Smooth muscle cell (in vitro differentiated cells): ENCODE results near the gene FBXO3. TPM values are rescaled to one million over a fixed set of nuclear protein-coding genes. Genes with fewer than 3 reads are reported as not detected.

Source experiments
- DNase-seq: peaks from one replicate; lab custom pipeline; 2025; ENCODE audit not compliant: unreplicated experiment; lab: John Stamatoyannopoulos, UW
- H2AFZ ChIP-seq: fragments of 200-600 bp; sonication (generic); 2 replicates; pipeline ENCODE4 v1.6.0; 2016; ENCODE audit warnings: antibody characterized with exemption, low read depth, mild to moderate bottlenecking
- H3F3A ChIP-seq: fragments of 200-600 bp; sonication (generic); 2 replicates; pipeline ENCODE4 v1.6.0; 2017; ENCODE audit warnings: antibody characterized with exemption, low read depth
- H3K27ac ChIP-seq: fragments of 200-600 bp; sonication (generic); 2 replicates; pipeline ENCODE4 v1.5.1; 2016; ENCODE audit warnings: low read depth, mild to moderate bottlenecking
- H3K27me3 ChIP-seq: fragments of 200-600 bp; sonication (generic); 2 replicates; pipeline ENCODE4 v1.6.1; 2016; ENCODE audit warnings: low read depth, mild to moderate bottlenecking
- H3K36me3 ChIP-seq: fragments of 200-600 bp; sonication (generic); 2 replicates; pipeline ENCODE4 v1.5.1; 2016; ENCODE audit warnings: low read depth
- H3K4me1 ChIP-seq: fragments of 200-600 bp; sonication (generic); 2 replicates; pipeline ENCODE4 v1.5.1; 2016; ENCODE audit warnings: low read depth
- H3K4me2 ChIP-seq: fragments of 200-600 bp; sonication (generic); 2 replicates; pipeline ENCODE4 v1.6.0; 2016; ENCODE audit warnings: mild to moderate bottlenecking
- H3K4me3 ChIP-seq: fragments of 200-600 bp; sonication (generic); 2 replicates; pipeline ENCODE4 v1.5.1; 2016; ENCODE audit warnings: mild to moderate bottlenecking
- H3K79me2 ChIP-seq: fragments of 200-600 bp; sonication (generic); 2 replicates; pipeline ENCODE4 v1.6.0; 2016; ENCODE audit warnings: low read depth, mild to moderate bottlenecking
- H3K9ac ChIP-seq: fragments of 200-600 bp; sonication (generic); 2 replicates; pipeline ENCODE4 v1.6.0; 2016; ENCODE audit warnings: low read depth
- H3K9me3 ChIP-seq: fragments of 200-600 bp; sonication (generic); replicated peaks from 2 replicates; pipeline ENCODE4 v1.5.1; 2016; ENCODE audit warnings: low read depth
- H4K20me1 ChIP-seq: fragments of 200-600 bp; sonication (generic); 2 replicates; pipeline ENCODE4 v1.6.0; 2016; ENCODE audit warnings: low read depth
- CTCF ChIP-seq: fragments of 200-600 bp; sonication (generic); IDR thresholded peaks from 2 replicates; pipeline ENCODE4 v1.5.1; 2017; ENCODE audit warnings: borderline replicate concordance, mild to moderate bottlenecking, antibody characterized with exemption; ENCODE audit not compliant: insufficient read depth, poor library complexity, severe bottlenecking
- WGBS: methylation state at CpG from one replicate; pipeline ENCODE4 v1.1.7; 2016; ENCODE audit warnings: low lambda C conversion rate; 5-methylcytosine and 5-hydroxymethylcytosine counted together
- polyA plus RNA-seq: library from polyadenylated mRNA; unstranded; fragments of >200 nt; fragmentation: Nextera tagmentation; extraction: Ambion mirVana; gene quantifications from 2 replicates; pipeline ENCODE4 v1.2.1, GENCODE V29; 2016
- total RNA-seq: library from RNA; depleted of rRNA; stranded (reverse); fragments of >200 nt; gene quantifications from 2 replicates; pipeline ENCODE4 v1.2.3, GENCODE V29; 2014

FBXO3 gene
- total and polyA plus RNA-seq, 2 experiments from 2014 or later = 28.8 to 63.6 TPM

DNA sequence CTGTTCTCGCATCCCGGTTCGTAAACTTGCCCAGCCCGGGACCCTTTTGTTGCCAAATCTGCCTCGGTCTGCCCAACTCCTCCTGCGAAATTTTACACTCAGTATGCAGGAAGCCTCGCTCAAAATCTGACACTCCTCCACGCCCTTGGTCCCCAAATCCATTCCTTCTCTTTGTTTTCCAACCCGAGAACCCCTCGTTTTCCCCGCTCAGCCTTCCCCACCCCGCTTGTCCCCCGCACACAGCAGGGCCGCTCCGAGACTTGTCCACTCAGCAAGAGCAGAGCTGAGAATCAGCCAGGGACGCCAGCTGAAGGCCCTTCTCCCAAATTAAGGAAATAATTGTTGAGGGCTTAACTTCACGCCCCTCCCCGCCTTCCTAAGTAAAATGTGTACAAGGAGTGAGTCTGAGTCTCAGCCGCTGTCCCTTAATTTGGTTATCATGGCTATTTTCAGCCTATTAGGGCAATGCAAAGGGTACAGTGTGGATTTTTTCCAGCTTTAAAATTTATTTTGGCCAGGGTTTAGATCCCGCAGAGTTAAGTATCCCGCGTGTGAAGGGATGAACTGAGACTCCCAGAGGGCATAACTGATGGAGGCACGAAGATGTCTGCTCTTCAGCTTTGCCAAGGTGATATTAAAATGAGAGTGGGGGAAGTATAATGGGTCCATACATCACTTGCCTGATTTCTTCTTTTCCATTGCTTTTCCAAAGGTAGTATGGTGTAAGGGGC, 581 bp upstream of the FBXO3 start:
- DNase-seq = no peak
- no peaks in the 10 kb centered on the region for H3K36me3 ChIP-seq
- H3K9me3 ChIP-seq = no peaks in the 10 kb centered on the region
- peak overlapping the region; percentile 100 for H3K4me2 ChIP-seq
- TF ChIP-seq CTCF = no peak
- H3K4me3 ChIP-seq = peak overlapping the region; percentile 79
- peak overlapping the region; percentile 79 for H3K9ac ChIP-seq
- H3K4me1 ChIP-seq = peaks cover 12% of the 10 kb centered on the region
- peaks cover 28% of the 10 kb centered on the region for H3K79me2 ChIP-seq
- peak overlapping the region; percentile 99 for H2AFZ ChIP-seq
- no peaks in the 10 kb centered on the region for H3K27me3 ChIP-seq
- H3K27ac ChIP-seq = peak overlapping the region; percentile 19
- no peaks in the 10 kb centered on the region for H3F3A ChIP-seq
- WGBS = 6% methylated on average over 23 of the region's 23 CpGs
- peaks cover 35% of the 10 kb centered on the region for H4K20me1 ChIP-seq

- H3K4me1 ChIP-seq = peaks cover 6% of the 10 kb centered on the region
These were observed 825 bp downstream of the FBXO3 start for GRCh38 chr11:33773404-33773986.

DNA sequence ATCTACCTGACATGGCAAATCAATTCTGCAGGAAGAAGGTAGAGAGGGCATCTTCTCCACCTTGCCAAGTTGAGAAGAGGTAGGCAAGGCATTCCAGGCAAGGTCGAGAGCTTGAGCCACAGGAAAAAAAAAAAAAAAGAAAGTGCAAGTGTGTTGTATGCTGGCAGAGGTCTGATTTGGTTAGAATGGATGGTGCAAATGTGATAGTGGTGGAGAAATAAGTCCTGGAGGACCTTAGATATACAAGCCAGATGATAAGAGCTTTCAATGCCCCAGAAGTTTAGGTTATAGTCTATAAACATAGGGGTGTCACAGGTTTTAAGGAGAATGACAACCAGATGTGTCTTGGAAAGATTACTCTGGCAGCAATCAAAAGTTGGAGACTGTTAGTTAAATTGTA, 1.4 kb downstream of the FBXO3 start:
- Histone ChIP-seq H3F3A (no peaks in the 10 kb centered on the region), H3K27ac (no peak overlapping the region), H3K4me3 (peak overlapping the region; percentile 79), H3K27me3 (no peaks in the 10 kb centered on the region), H3K36me3 (peaks cover 3% of the 10 kb centered on the region), H3K4me2 (peak overlapping the region; percentile 100), H3K4me1 (peaks cover under 1% of the 10 kb centered on the region), H3K79me2 (peaks cover 28% of the 10 kb centered on the region), H4K20me1 (peaks cover 36% of the 10 kb centered on the region), H3K9me3 (no peaks in the 10 kb centered on the region), H3K9ac (no peak overlapping the region), H2AFZ (no peak overlapping the region)
- TF ChIP-seq CTCF = no peak
- 94% methylated on average over 1 of the region's 1 CpG for WGBS
- DNase-seq = no peak

More at GRCh38 chr11:33773404-33773986, 825 bp downstream of the FBXO3 start:
- Histone ChIP-seq H4K20me1 (peaks cover 36% of the 10 kb centered on the region), H3K27ac (peak overlapping the region; percentile 59), H3F3A (no peaks in the 10 kb centered on the region), H3K4me3 (peak overlapping the region; percentile 79), H3K36me3 (no peaks in the 10 kb centered on the region), H3K79me2 (peaks cover 28% of the 10 kb centered on the region), H2AFZ (peak overlapping the region; percentile 94), H3K9ac (peak overlapping the region; percentile 79), H3K27me3 (no peaks in the 10 kb centered on the region), H3K4me2 (peak overlapping the region; percentile 100), H3K9me3 (no peaks in the 10 kb centered on the region)
- 11% methylated on average over 22 of the region's 22 CpGs for WGBS
- DNase-seq = no peak
- TF ChIP-seq CTCF = no peak
